B cell (primary cell): ENCODE results near the gene PBX2. TPM values are rescaled to one million over a fixed set of nuclear protein-coding genes. Genes with fewer than 3 reads are reported as not detected.

Source experiments
- ATAC-seq: fragments of 200-7000 bp; cut with Tn5 transposase; one replicate; pipeline ENCODE4 v1.10.0; 2021; ENCODE audit warnings: low read depth, mild to moderate bottlenecking, moderate number of reproducible peaks, moderate library complexity
- CTCF ChIA-PET: fragments of 350-600 bp; sonication (Branson Sonifier 250); formaldehyde crosslinking; loops from one replicate; lab custom pipeline; 2021; ENCODE audit warnings: antibody characterized with exemption, inconsistent platforms; lab: Charles Lee
- POLR2A ChIA-PET: fragments of 350-600 bp; sonication (Branson Sonifier 250); formaldehyde crosslinking; loops from one replicate; lab custom pipeline; 2021; ENCODE audit warnings: antibody characterized with exemption; lab: Charles Lee
- DNase-seq: peaks from one replicate; pipeline ENCODE4 v3.0.0; 2013
- H2AFZ ChIP-seq: 2 replicates; pipeline ENCODE4 v1.6.1; 2012; ENCODE audit warnings: mild to moderate bottlenecking, low read depth, low read length; ENCODE audit not compliant: insufficient read depth, poor library complexity, severe bottlenecking
- H3K27ac ChIP-seq, 2 donors: 1 replicate in 1 of 2; 2 replicates in 1 of 2; pipeline ENCODE4 v1.5.1; 2012 to 2013; ENCODE audit warnings: low read length in 2 of 2, mild to moderate bottlenecking in 2 of 2, moderate library complexity in 1 of 2
- H3K27me3 ChIP-seq, 4 experiments: fragments of 200-600 bp in 1 of 4; sonication (generic) in 1 of 4; replicated peaks in 1 of 4; 1 replicate in 2 of 4; 2 replicates in 2 of 4; pipeline versions ENCODE4 v1.6.1 to v1.7.0; 2013 to 2016; ENCODE audit warnings: low read length in 3 of 4, mild to moderate bottlenecking in 2 of 4, mixed read lengths in 1 of 4, moderate library complexity in 1 of 4; ENCODE audit not compliant: insufficient read depth in 4 of 4, control insufficient read depth in 3 of 4; ENCODE audit errors: control extremely low read depth in 1 of 4
- H3K36me3 ChIP-seq, 2 experiments: replicated peaks in 1 of 2; 1 replicate in 1 of 2; 2 replicates in 1 of 2; pipeline versions ENCODE4 v1.6.1 to v1.7.1; 2013; ENCODE audit warnings: low read length in 1 of 2; ENCODE audit not compliant: insufficient read depth in 2 of 2, control insufficient read depth in 1 of 2; ENCODE audit errors: control extremely low read depth in 1 of 2, extremely low read depth in 1 of 2
- H3K4me1 ChIP-seq, 2 donors: fragments of 200-600 bp in 1 of 2; sonication (generic) in 1 of 2; 1 replicate in 1 of 2; 2 replicates in 1 of 2; pipeline versions ENCODE4 v1.5.1 to v1.6.1; 2013 to 2017; ENCODE audit warnings: low read length in 2 of 2; ENCODE audit not compliant: control insufficient read depth in 2 of 2, insufficient read depth in 2 of 2
- H3K4me2 ChIP-seq: replicated peaks from 2 replicates; pipeline ENCODE3; 2012; ENCODE audit warnings: mild to moderate bottlenecking, low read depth, low read length; ENCODE audit not compliant: poor library complexity, severe bottlenecking
- H3K4me3 ChIP-seq, 5 experiments: fragments of 200-600 bp in 1 of 5; sonication (generic) in 1 of 5; 1 replicate in 3 of 5; 2 replicates in 2 of 5; pipeline versions ENCODE4 v1.5.1 to v1.7.0; 2011 to 2016; ENCODE audit warnings: low read length in 4 of 5, mild to moderate bottlenecking in 4 of 5, low read depth in 2 of 5, control low read depth in 1 of 5, moderate library complexity in 1 of 5; ENCODE audit not compliant: insufficient read depth in 1 of 5; ENCODE audit errors: control extremely low read depth in 1 of 5, extremely low read depth in 1 of 5
- H3K79me2 ChIP-seq: fragments of 200-600 bp; sonication (generic); one replicate; pipeline ENCODE4 v1.6.0; 2016; ENCODE audit warnings: low read length; ENCODE audit not compliant: control insufficient read depth, insufficient read depth
- H3K9ac ChIP-seq: fragments of 200-600 bp; sonication (generic); 2 replicates; pipeline ENCODE4 v1.6.1; 2017; ENCODE audit warnings: mild to moderate bottlenecking, low read length, moderate library complexity
- H3K9me3 ChIP-seq, 3 donors: one replicate each; pipeline versions ENCODE4 v1.6.1 to v1.7.1; 2013; ENCODE audit warnings: low read length in 2 of 3; ENCODE audit not compliant: control insufficient read depth in 2 of 3, insufficient read depth in 1 of 3; ENCODE audit errors: control extremely low read depth in 1 of 3
- H4K20me1 ChIP-seq: 2 replicates; pipeline ENCODE4 v1.6.0; 2012; ENCODE audit warnings: mild to moderate bottlenecking, low read length; ENCODE audit not compliant: insufficient read depth, control insufficient read depth, poor library complexity, severe bottlenecking
- H3K27ac Mint-ChIP-seq: one replicate; pipeline ENCODE4 v1.8.0; 2021; ENCODE audit warnings: mixed read lengths
- H3K27me3 Mint-ChIP-seq: one replicate; pipeline ENCODE4 v1.8.0; 2021; ENCODE audit warnings: mixed read lengths
- H3K4me1 Mint-ChIP-seq: one replicate; pipeline ENCODE4 v1.8.0; 2021; ENCODE audit warnings: mixed read lengths
- H3K4me3 Mint-ChIP-seq: one replicate; pipeline ENCODE4 v1.8.0; 2021; ENCODE audit warnings: mixed read lengths
- H3K9me3 Mint-ChIP-seq: one replicate; pipeline ENCODE4 v1.8.0; 2022; ENCODE audit warnings: mixed read lengths; ENCODE audit not compliant: insufficient read depth
- CTCF ChIP-seq: fragments of 200-600 bp; IDR thresholded peaks from one replicate; pipeline ENCODE4 v1.8.0; 2022; ENCODE audit warnings: antibody characterized with exemption, mild to moderate bottlenecking
- EZH2 ChIP-seq: IDR thresholded peaks from 2 replicates; pipeline ENCODE4 v1.6.1; 2012; ENCODE audit warnings: borderline replicate concordance, low read depth, mild to moderate bottlenecking, moderate library complexity, low read length; ENCODE audit not compliant: insufficient read depth, poor library complexity, severe bottlenecking
- WGBS: methylation state at CpG from one replicate; pipeline ENCODE4 v1.1.5; 2013; ENCODE audit warnings: missing lambda C conversion rate; ENCODE audit not compliant: insufficient coverage; 5-methylcytosine and 5-hydroxymethylcytosine counted together
- intact Hi-C: fragments of 100-400 bp; cut with micrococcal nuclease; formaldehyde crosslinking; loops from one replicate; pipeline ENCODE4 v1.10.0; 2022
- polyA plus RNA-seq: library from polyadenylated mRNA; depleted of rRNA; stranded (reverse); fragments of >200 nt; gene quantifications from 2 replicates; pipeline ENCODE4 v1.2.3, GENCODE V29; 2012
- total RNA-seq, 2 donors: library from RNA; stranded (reverse); fragments of 120-200 nt in 1 of 2; gene quantifications; 1 replicate in 1 of 2; 2 replicates in 1 of 2; pipeline versions ENCODE4 v1.2.3 to v1.2.4, GENCODE V29; 2013 to 2022

Gene PBX2
- total and polyA plus RNA-seq, 2 donors (not counting 1 experiment from before 2014, with no cell fraction given), result 128 to 188 TPM

GRCh38 chr6:32194825-32195651 lies 5.0 kb upstream of the PBX2 start:
- H3K27ac ChIP-seq, result peak overlapping the region; percentile 77 to 100
- peak overlapping the region; percentile 75 to 99 (median 94) for H3K4me3 ChIP-seq
- Mint-ChIP-seq H3K27me3 (no peaks in the 10 kb centered on the region), H3K4me1 (peaks cover 64% of the 10 kb centered on the region), H3K4me3 (peak overlapping the region; percentile 95), H3K27ac (peak overlapping the region; percentile 99), H3K9me3 (no peaks in the 10 kb centered on the region)
- peaks cover 0 to 13% of the 10 kb centered on the region in 2 experiments for H3K36me3 ChIP-seq
- CTCF ChIA-PET, result interaction anchor here (0.5 to 1.8 kb wide), 14 partner anchors 11 to 600 kb away, joined by 3 to 9 read pairs (median 4); partner anchors contain the start of genes AGPAT1, ATF6B and FKBPL
- ATAC-seq, result no peak
- peak overlapping the region; percentile 62 for H3K9ac ChIP-seq
- peak; percentile 19 for TF ChIP-seq CTCF
- TF ChIP-seq EZH2, result no peak
- peak overlapping the region; percentile 34 for H2AFZ ChIP-seq
- peaks cover 40 to 59% of the 10 kb centered on the region in 2 donors for H3K4me1 ChIP-seq
- DNase-seq, result peak; percentile 37
- intact Hi-C loops, result loop anchor here (1.0 to 10.0 kb wide), 12 partner anchors 17 to 1013 kb away; partner anchors contain the start of genes BAG6, CLIC1, CSNK2B and EHMT2
- POLR2A ChIA-PET, result interaction anchor here (0.6 to 1.8 kb wide), 13 partner anchors 15 to 1547 kb away, joined by 3 to 25 read pairs (median 4); partner anchors contain the start of genes AGPAT1, ATF6B, FKBPL and HLA-DRA
- WGBS, result 14% methylated on average over 13 of the region's 15 CpGs
- H3K79me2 ChIP-seq, result peaks cover 31% of the 10 kb centered on the region
- H3K4me2 ChIP-seq, result peak overlapping the region; percentile 91
- no peaks in the 10 kb centered on the region for H4K20me1 ChIP-seq
- H3K9me3 ChIP-seq, result no peaks in the 10 kb centered on the region
- H3K27me3 ChIP-seq, result no peaks in the 10 kb centered on the region
